Measurements from ENCODE around the gene BORCS6.

- TF ChIP-seq CTCF (IDR thresholded peaks at IDR 0.05; ENCODE audit: poor library complexity, severe bottlenecking) = no peak
- no peak for TF ChIP-seq POLR2AphosphoS5 (IDR thresholded peaks at IDR 0.05)
- TF ChIP-seq TAF1 (IDR thresholded peaks at IDR 0.05; ENCODE audit: low read depth) = no peak
- TF ChIP-seq EZH2 (IDR thresholded peaks at IDR 0.05; ENCODE audit: borderline replicate concordance, insufficient read depth, low read length, poor library complexity, severe bottlenecking) = no peak
- TF ChIP-seq SMC3 (conservative IDR thresholded peaks at IDR 0.05; ENCODE audit: poor library complexity) = no peak
Measured at GRCh38 chr17:8235676-8236075, 45.7 kb upstream of the BORCS6 start.
